HepG2 (cell line): ENCODE results near the gene TMTC4.

Experiments used
- CSRNP2 ChIP-seq: sonication (generic); formaldehyde crosslinking; conservative IDR thresholded peaks from 2 replicates; pipeline ENCODE4 v1.8.0; 2022; ENCODE audit warnings: low read depth, missing genetic modification reagents
- CTCF ChIP-seq: sonication (generic); formaldehyde crosslinking; IDR thresholded peaks from 2 replicates; pipeline ENCODE4 v1.5.0; 2020; ENCODE audit warnings: mild to moderate bottlenecking, missing genetic modification reagents, moderate library complexity
- FOXP4 ChIP-seq: sonication (generic); formaldehyde crosslinking; IDR thresholded peaks from 2 replicates; pipeline ENCODE4 v1.4.0; 2020; ENCODE audit warnings: missing genetic modification reagents
- MAFK ChIP-seq, 2 experiments: IDR thresholded peaks in 1 of 2; conservative IDR thresholded peaks in 1 of 2; 2 replicates each; pipeline ENCODE4 v1.6.1; 2011; ENCODE audit warnings: improper control_type of control experiment in 2 of 2, low read length in 2 of 2
- NFE2L1 ChIP-seq: sonication (generic); formaldehyde crosslinking; IDR thresholded peaks from 2 replicates; pipeline ENCODE4 v1.4.0; 2020; ENCODE audit warnings: missing genetic modification reagents, mild to moderate bottlenecking, borderline replicate concordance
- PATZ1 ChIP-seq: sonication (generic); formaldehyde crosslinking; IDR thresholded peaks from 2 replicates; pipeline ENCODE4 v1.4.0; 2020; ENCODE audit warnings: missing genetic modification reagents
- THAP11 ChIP-seq: IDR thresholded peaks from 2 replicates; pipeline ENCODE4 v1.6.1; 2016; ENCODE audit warnings: missing biosample characterization, missing genetic modification reagents
- ZNF562 ChIP-seq: sonication (generic); formaldehyde crosslinking; IDR thresholded peaks from 2 replicates; pipeline ENCODE4 v1.8.0; 2022; ENCODE audit warnings: missing genetic modification reagents, borderline replicate concordance

GRCh38 chr13:100589178-100589725 is 85.3 kb downstream of the TMTC4 start:
- TF ChIP-seq PATZ1 (CRISPR knock-in tag) (no peak), FOXP4 (CRISPR knock-in tag) (no peak), MAFK (conservative IDR thresholded peaks at IDR 0.05 in 1 of 2, IDR thresholded peaks at IDR 0.05 in 1 of 2; ENCODE audit: low read length in 2 of 2) (no peak), CTCF (no peak), THAP11 (CRISPR knock-in tag) (no peak), ZNF562 (CRISPR knock-in tag) (no peak), CSRNP2 (no peak), NFE2L1 (CRISPR knock-in tag) (no peak)
